ENCODE measurements around the gene TFAP2A.

GRCh38 chr6:10437891-10438290 is 23.0 kb upstream of the TFAP2A start:
- no peak for TF ChIP-seq TCF7L2 (IDR thresholded peaks at IDR 0.05; ENCODE audit: borderline replicate concordance, extremely low read depth, insufficient read depth, insufficient read length)
- TF ChIP-seq SRF (IDR thresholded peaks at IDR 0.05; ENCODE audit: low read depth), result no peak
- TF ChIP-seq CTCF (IDR thresholded peaks at IDR 0.05 in 2 of 3, conservative IDR thresholded peaks at IDR 0.05 in 1 of 3; ENCODE audit: borderline replicate concordance in 1 of 3, insufficient read depth in 1 of 3, low read depth in 2 of 3, low read length in 2 of 3), result no peak
- TF ChIP-seq YY1 (IDR thresholded peaks at IDR 0.05; ENCODE audit: extremely low read depth, insufficient replicate concordance, low read depth, low read length), result no peak
- no peak for TF ChIP-seq ATF3 (IDR thresholded peaks at IDR 0.05)
- TF ChIP-seq MAX (IDR thresholded peaks at IDR 0.05), result no peak
- TF ChIP-seq FOSL1 (IDR thresholded peaks at IDR 0.05; ENCODE audit: low read depth), result no peak
- TF ChIP-seq ZBTB33 (IDR thresholded peaks at IDR 0.05; ENCODE audit: extremely low read depth, insufficient replicate concordance, low read length), result no peak
- TF ChIP-seq SP1 (IDR thresholded peaks at IDR 0.05; ENCODE audit: low read depth), result no peak
- no peak for TF ChIP-seq EZH2 (IDR thresholded peaks at IDR 0.05)
- no peak for TF ChIP-seq REST (IDR thresholded peaks at IDR 0.05; ENCODE audit: low read depth)
- no peak for TF ChIP-seq EZH2phosphoT487 (IDR thresholded peaks at IDR 0.05; ENCODE audit: borderline replicate concordance)
- TF ChIP-seq POLR2AphosphoS5 (IDR thresholded peaks at IDR 0.05; ENCODE audit: low read depth, low read length), result no peak
